Uterus (tissue), 4 donors: ENCODE measurements around the gene PSMA7. TPM values are rescaled to one million over a fixed set of nuclear protein-coding genes. Genes with fewer than 3 reads are reported as not detected.

ENCODE experiments used
- DNase-seq, 2 donors: peaks; one replicate each; pipeline ENCODE4 v3.0.0-alpha.2; 2019 to 2020
- H3K27ac ChIP-seq, 2 donors: fragments of 200-600 bp; sonication (generic); 1 replicate in 1 of 2; 2 replicates in 1 of 2; pipeline ENCODE4 v1.5.1; 2016 to 2018
- H3K27me3 ChIP-seq, 2 donors: fragments of 200-600 bp; sonication (generic); one replicate each; pipeline ENCODE4 v1.5.1; 2018 to 2019; ENCODE audit warnings: control low read depth in 1 of 2
- H3K36me3 ChIP-seq, 2 donors: fragments of 200-600 bp; sonication (generic); one replicate each; pipeline ENCODE4 v1.5.1; 2019; ENCODE audit warnings: control low read depth in 1 of 2
- H3K4me1 ChIP-seq, 2 donors: fragments of 200-600 bp; sonication (generic); one replicate each; pipeline ENCODE4 v1.5.1; 2018 to 2019; ENCODE audit warnings: control low read depth in 1 of 2
- H3K4me3 ChIP-seq, 2 donors: fragments of 200-600 bp; sonication (generic); 1 replicate in 1 of 2; 2 replicates in 1 of 2; pipeline ENCODE4 v1.5.1; 2018 to 2019; ENCODE audit warnings: mild to moderate bottlenecking in 1 of 2
- H3K9me3 ChIP-seq, 2 donors: fragments of 200-600 bp; sonication (generic); one replicate each; pipeline ENCODE4 v1.5.1; 2019; ENCODE audit warnings: control low read depth in 1 of 2
- CTCF ChIP-seq, 4 experiments: fragments of 200-600 bp in 2 of 4; fragments of 450-650 bp in 2 of 4; sonication (generic) in 2 of 4; IDR thresholded peaks; one replicate each; pipeline ENCODE4 v1.5.1; 2016 to 2019; ENCODE audit warnings: antibody characterized with exemption in 4 of 4, mild to moderate bottlenecking in 2 of 4, moderate library complexity in 1 of 4
- POLR2A ChIP-seq, 2 donors: fragments of 450-650 bp; IDR thresholded peaks; one replicate each; pipeline ENCODE4 v1.6.1; 2016; ENCODE audit warnings: antibody characterized with exemption in 2 of 2, mild to moderate bottlenecking in 1 of 2, moderate library complexity in 1 of 2
- intact Hi-C: fragments of 100-400 bp; cut with DNase I; formaldehyde crosslinking; loops from one replicate; pipeline ENCODE4 v1.15.1; 2023; ENCODE audit warnings: low total_unique reads
- total RNA-seq, 4 donors: library from RNA; depleted of rRNA in 3 of 4; stranded (reverse); fragments of >200 nt in 3 of 4; gene quantifications; one replicate each; pipeline versions ENCODE4 v1.1.0 to v1.2.4, GENCODE V29; 2014 to 2023
- donor health status: DM: yes; HTN: yes; CAD: no.

Gene PSMA7
- total RNA-seq, 4 donors from 2014 or later, result 145 to 214 (median 162) TPM

- no peaks in the 10 kb centered on the region for H3K9me3 ChIP-seq
- H3K36me3 ChIP-seq, result no peaks in the 10 kb centered on the region
- intact Hi-C loops, result loop anchor here (10.0 kb wide), 1 partner anchor 65 kb away; the partner anchor contains the start of gene TAF4
- H3K4me3 ChIP-seq, result no peak overlapping the region
- no peak for DNase-seq
- H3K27ac ChIP-seq, result no peak overlapping the region
- TF ChIP-seq POLR2A (IDR thresholded peaks at IDR 0.05) (no peak), CTCF (IDR thresholded peaks at IDR 0.05) (no peak)
- H3K4me1 ChIP-seq, result no peaks in the 10 kb centered on the region
- no peaks in the 10 kb centered on the region for H3K27me3 ChIP-seq
Measured at GRCh38 chr20:62129731-62130531, 13.3 kb downstream of the PSMA7 start.

- H3K27me3 ChIP-seq, result no peaks in the 10 kb centered on the region
- peaks cover 5 to 8% of the 10 kb centered on the region in 2 donors for H3K4me1 ChIP-seq
- no peak for DNase-seq
- intact Hi-C loops, result loop anchor here (10.0 kb wide), 1 partner anchor 64 kb away; the partner anchor contains the start of gene TAF4
- no peaks in the 10 kb centered on the region for H3K9me3 ChIP-seq
- H3K36me3 ChIP-seq, result no peaks in the 10 kb centered on the region
- H3K4me3 ChIP-seq, result no peak overlapping the region
- no peak for TF ChIP-seq POLR2A (IDR thresholded peaks at IDR 0.05)
- TF ChIP-seq CTCF (IDR thresholded peaks at IDR 0.05), result no peak
- H3K27ac ChIP-seq, result no peak overlapping the region
Measured at GRCh38 chr20:62128502-62128901, 14.7 kb downstream of the PSMA7 start.

GRCh38 chr20:62127799-62128198, 15.4 kb downstream of the PSMA7 start:
- Histone ChIP-seq H3K9me3 (no peaks in the 10 kb centered on the region), H3K36me3 (no peaks in the 10 kb centered on the region), H3K27ac (no peak overlapping the region), H3K4me3 (no peak overlapping the region), H3K27me3 (no peaks in the 10 kb centered on the region), H3K4me1 (peaks cover 5 to 11% of the 10 kb centered on the region in 2 donors)
- intact Hi-C loops, result loop anchor here (10.0 kb wide), 1 partner anchor 63 kb away; the partner anchor contains the start of gene TAF4
- no peak for DNase-seq
- TF ChIP-seq CTCF (IDR thresholded peaks at IDR 0.05), result no peak
- TF ChIP-seq POLR2A (IDR thresholded peaks at IDR 0.05), result no peak

- no peaks in the 10 kb centered on the region for H3K36me3 ChIP-seq
Measured at GRCh38 chr20:62126141-62126540, 17.1 kb downstream of the PSMA7 start.

More at GRCh38 chr20:62126141-62126540, 17.1 kb downstream of the PSMA7 start:
- H3K4me1 ChIP-seq, result peaks cover 5 to 11% of the 10 kb centered on the region in 2 donors
- no peak overlapping the region for H3K4me3 ChIP-seq
- TF ChIP-seq POLR2A (IDR thresholded peaks at IDR 0.05) (no peak), CTCF (IDR thresholded peaks at IDR 0.05) (no peak)
- H3K9me3 ChIP-seq, result no peaks in the 10 kb centered on the region
- intact Hi-C loops, result loop anchor here (10.0 kb wide), 1 partner anchor 61 kb away; the partner anchor contains the start of gene TAF4
- no peak for DNase-seq
- no peak overlapping the region for H3K27ac ChIP-seq
- no peaks in the 10 kb centered on the region for H3K27me3 ChIP-seq
